LoVo (cell line): Measurements from ENCODE around the gene METRNL.
A peak's percentile ranks its signal among the peaks of the same experiment; 100 is the strongest.
"Not testable (repeated sequence)": the region's sequence is repeated elsewhere in the genome, so short reads cannot be mapped to it uniquely, and the experiment has no call there.

Experiments
- DNase-seq: peaks from one replicate; pipeline ENCODE4 v3.0.0-alpha.2; 2016; ENCODE audit warnings: low spot score

Gene METRNL

GRCh38 chr17:83106913-83107655, 27.7 kb downstream of the METRNL start:
- no peak for DNase-seq

GRCh38 chr17:83107656-83108048, 28.2 kb downstream of the METRNL start:
- no peak for DNase-seq

GRCh38 chr17:83108709-83109108, 29.3 kb downstream of the METRNL start:
- DNase-seq = no peak

GRCh38 chr17:83109386-83109785, 30.0 kb downstream of the METRNL start:
- no peak for DNase-seq

- peak; percentile 93 for DNase-seq
Measured at GRCh38 chr17:83109793-83110645, 30.6 kb downstream of the METRNL start.

GRCh38 chr17:83110735-83111134, 31.3 kb downstream of the METRNL start:
- DNase-seq = no peak

GRCh38 chr17:83111516-83112282, 32.3 kb downstream of the METRNL start:
- DNase-seq = no peak

- DNase-seq = no peak
Measured at GRCh38 chr17:83113381-83113780, 34.0 kb downstream of the METRNL start.

- DNase-seq = no peak
Measured at GRCh38 chr17:83113792-83114191, 34.4 kb downstream of the METRNL start.

GRCh38 chr17:83114706-83115105, 35.3 kb downstream of the METRNL start:
- DNase-seq = no peak

- DNase-seq = no peak
Measured at GRCh38 chr17:83115202-83115651, 35.8 kb downstream of the METRNL start.

GRCh38 chr17:83115832-83116231, 36.4 kb downstream of the METRNL start:
- DNase-seq = no peak

- DNase-seq = no peak
Measured at GRCh38 chr17:83116311-83116771, 36.9 kb downstream of the METRNL start.

- DNase-seq = no peak
Measured at GRCh38 chr17:83116783-83117555, 37.6 kb downstream of the METRNL start.

GRCh38 chr17:83117583-83117982, 38.2 kb downstream of the METRNL start:
- DNase-seq = no peak

GRCh38 chr17:83118071-83118841, 38.8 kb downstream of the METRNL start:
- DNase-seq = no peak

- no peak for DNase-seq
Measured at GRCh38 chr17:83119987-83120864, 40.8 kb downstream of the METRNL start.

- DNase-seq = not testable (repeated sequence)
Measured at GRCh38 chr17:83121473-83121872, 42.1 kb downstream of the METRNL start.

GRCh38 chr17:83121921-83122820, 42.8 kb downstream of the METRNL start:
- no peak for DNase-seq
